Prostate gland (tissue), 2 donors: ENCODE results near the gene USP32.

Experiments
- POLR2A ChIP-seq: fragments of 450-650 bp; IDR thresholded peaks from one replicate; pipeline ENCODE4 v1.6.1; 2016; ENCODE audit warnings: antibody characterized with exemption, mild to moderate bottlenecking
- TF ChIP-seq, protein P1 (sequence below), 4 experiments: fragments of 200-600 bp in 2 of 4; fragments of 450-650 bp in 2 of 4; sonication (generic) in 2 of 4; IDR thresholded peaks; 1 replicate in 3 of 4; 2 replicates in 1 of 4; pipeline ENCODE4 v1.5.1; 2016 to 2019; ENCODE audit warnings: antibody characterized with exemption in 4 of 4, mild to moderate bottlenecking in 2 of 4, moderate library complexity in 2 of 4

DNA sequence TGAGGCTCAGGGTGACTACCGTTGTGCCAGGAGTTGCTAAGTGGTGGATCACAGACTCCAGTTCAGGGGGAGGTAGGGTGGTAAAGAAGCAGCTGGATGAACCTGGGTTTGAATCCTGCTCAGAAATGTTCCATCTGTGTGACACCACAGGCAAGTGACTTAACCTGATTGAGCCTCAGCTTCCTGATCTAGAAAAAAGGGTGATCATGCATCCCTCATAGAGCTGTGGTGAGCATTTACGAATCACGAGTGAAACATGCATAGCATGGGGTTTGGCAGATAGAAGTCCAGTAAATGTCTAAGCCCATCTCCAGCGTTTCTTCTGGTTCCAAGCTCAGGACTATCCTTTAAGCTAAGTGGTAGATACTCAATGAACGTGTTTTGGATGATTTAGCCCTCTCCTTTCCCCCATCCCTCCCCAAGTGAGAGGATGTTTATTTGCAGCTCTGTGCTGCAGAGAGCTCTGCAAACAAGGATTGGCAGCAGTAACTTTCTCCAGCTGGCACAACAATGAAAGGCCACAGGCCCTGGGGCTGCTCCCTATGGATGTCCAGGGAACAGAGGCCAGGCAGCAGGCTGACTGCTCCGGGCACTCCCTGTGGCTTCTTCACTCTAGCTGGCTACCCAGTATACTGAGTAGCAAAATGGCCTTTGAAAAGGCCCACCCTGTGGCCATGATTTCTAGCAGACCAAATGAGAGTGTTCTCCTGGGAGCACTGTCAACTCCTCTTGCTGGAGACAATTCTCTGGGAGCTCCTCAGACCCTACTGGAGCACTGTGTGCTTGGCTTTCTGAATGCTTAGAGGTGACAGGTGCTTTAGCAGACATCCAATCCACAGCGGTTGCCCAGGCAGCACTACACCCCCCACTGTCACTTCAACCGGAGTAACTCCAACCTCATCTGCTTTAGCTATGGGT is 220.8 kb downstream of the USP32 start:
- TF ChIP-seq, protein P1, sequence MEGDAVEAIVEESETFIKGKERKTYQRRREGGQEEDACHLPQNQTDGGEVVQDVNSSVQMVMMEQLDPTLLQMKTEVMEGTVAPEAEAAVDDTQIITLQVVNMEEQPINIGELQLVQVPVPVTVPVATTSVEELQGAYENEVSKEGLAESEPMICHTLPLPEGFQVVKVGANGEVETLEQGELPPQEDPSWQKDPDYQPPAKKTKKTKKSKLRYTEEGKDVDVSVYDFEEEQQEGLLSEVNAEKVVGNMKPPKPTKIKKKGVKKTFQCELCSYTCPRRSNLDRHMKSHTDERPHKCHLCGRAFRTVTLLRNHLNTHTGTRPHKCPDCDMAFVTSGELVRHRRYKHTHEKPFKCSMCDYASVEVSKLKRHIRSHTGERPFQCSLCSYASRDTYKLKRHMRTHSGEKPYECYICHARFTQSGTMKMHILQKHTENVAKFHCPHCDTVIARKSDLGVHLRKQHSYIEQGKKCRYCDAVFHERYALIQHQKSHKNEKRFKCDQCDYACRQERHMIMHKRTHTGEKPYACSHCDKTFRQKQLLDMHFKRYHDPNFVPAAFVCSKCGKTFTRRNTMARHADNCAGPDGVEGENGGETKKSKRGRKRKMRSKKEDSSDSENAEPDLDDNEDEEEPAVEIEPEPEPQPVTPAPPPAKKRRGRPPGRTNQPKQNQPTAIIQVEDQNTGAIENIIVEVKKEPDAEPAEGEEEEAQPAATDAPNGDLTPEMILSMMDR (IDR thresholded peaks at IDR 0.05), result no peak
- TF ChIP-seq POLR2A, result no peak
